Large intestine (tissue), 3 donors: ENCODE results near the gene KIAA1671. TPM values are rescaled to one million over a fixed set of nuclear protein-coding genes. Genes with fewer than 3 reads are reported as not detected.
A peak's percentile ranks its signal among the peaks of the same experiment; 100 is the strongest.

Experiments
- DNase-seq, 2 donors: peaks; one replicate each; pipeline versions ENCODE4 v3.0.0 to v3.0.0-alpha.2; 2013
- H3K27ac ChIP-seq: one replicate; pipeline ENCODE4 v1.5.1; 2013; ENCODE audit warnings: low read length
- H3K27me3 ChIP-seq: 2 replicates; pipeline ENCODE4 v1.6.1; 2013; ENCODE audit warnings: low read length; ENCODE audit not compliant: control insufficient read depth, insufficient read depth
- H3K36me3 ChIP-seq: 2 replicates; pipeline ENCODE4 v1.6.1; 2013; ENCODE audit warnings: low read length; ENCODE audit not compliant: control insufficient read depth, insufficient read depth
- H3K4me1 ChIP-seq: one replicate; pipeline ENCODE4 v1.6.1; 2013; ENCODE audit warnings: low read length; ENCODE audit not compliant: control insufficient read depth, insufficient read depth
- H3K4me3 ChIP-seq: one replicate; pipeline ENCODE4 v1.5.1; 2013; ENCODE audit warnings: low read length
- H3K9me3 ChIP-seq: one replicate; pipeline ENCODE4 v1.6.1; 2013; ENCODE audit warnings: mild to moderate bottlenecking, low read depth, low read length, moderate library complexity; ENCODE audit not compliant: control insufficient read depth
- WGBS: methylation state at CpG from one replicate; pipeline ENCODE4 v1.1.5; 2013; ENCODE audit warnings: low lambda C conversion rate; ENCODE audit not compliant: insufficient coverage; 5-methylcytosine and 5-hydroxymethylcytosine counted together
- polyA plus RNA-seq: library from polyadenylated mRNA; unstranded; fragments of 120-200 nt; gene quantifications from one replicate; pipeline ENCODE4 v1.2.1, GENCODE V29; 2013

Gene KIAA1671
- polyA plus RNA-seq, 1 donor: 25.0 TPM

DNA sequence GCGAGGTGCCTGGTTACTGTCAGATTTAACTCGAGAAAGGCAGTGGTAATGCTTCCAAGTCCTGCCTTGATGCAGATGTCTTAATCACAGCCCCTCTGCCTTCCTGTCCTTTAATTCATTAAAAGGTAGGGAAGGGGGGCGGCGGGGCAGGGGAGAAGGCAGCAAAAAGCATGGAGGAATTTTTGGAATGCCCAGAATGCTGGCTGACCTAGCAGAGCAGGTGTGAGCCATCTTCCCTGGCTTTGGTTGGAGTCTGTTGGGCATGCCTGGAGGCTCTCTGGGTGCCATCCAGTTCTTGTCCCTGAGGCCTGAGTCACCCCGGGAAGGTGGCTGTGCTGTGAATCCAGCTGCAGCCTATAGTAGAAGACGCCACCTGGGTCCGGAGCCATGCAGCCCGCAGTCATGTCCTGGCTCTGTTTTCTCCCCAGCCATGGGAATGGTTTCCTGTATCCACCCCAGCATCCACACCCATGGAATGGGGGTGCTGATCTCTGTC, 15.6 kb downstream of the KIAA1671 start:
- no peak overlapping the region for H3K4me3 ChIP-seq
- no peak for DNase-seq
- H3K4me1 ChIP-seq: peaks cover 33% of the 10 kb centered on the region
- no peaks in the 10 kb centered on the region for H3K9me3 ChIP-seq
- H3K27ac ChIP-seq: no peak overlapping the region
- no peaks in the 10 kb centered on the region for H3K27me3 ChIP-seq
- H3K36me3 ChIP-seq: peaks cover 3% of the 10 kb centered on the region
- no CpG with 5 or more reads among the region's 8 CpGs for WGBS

DNA sequence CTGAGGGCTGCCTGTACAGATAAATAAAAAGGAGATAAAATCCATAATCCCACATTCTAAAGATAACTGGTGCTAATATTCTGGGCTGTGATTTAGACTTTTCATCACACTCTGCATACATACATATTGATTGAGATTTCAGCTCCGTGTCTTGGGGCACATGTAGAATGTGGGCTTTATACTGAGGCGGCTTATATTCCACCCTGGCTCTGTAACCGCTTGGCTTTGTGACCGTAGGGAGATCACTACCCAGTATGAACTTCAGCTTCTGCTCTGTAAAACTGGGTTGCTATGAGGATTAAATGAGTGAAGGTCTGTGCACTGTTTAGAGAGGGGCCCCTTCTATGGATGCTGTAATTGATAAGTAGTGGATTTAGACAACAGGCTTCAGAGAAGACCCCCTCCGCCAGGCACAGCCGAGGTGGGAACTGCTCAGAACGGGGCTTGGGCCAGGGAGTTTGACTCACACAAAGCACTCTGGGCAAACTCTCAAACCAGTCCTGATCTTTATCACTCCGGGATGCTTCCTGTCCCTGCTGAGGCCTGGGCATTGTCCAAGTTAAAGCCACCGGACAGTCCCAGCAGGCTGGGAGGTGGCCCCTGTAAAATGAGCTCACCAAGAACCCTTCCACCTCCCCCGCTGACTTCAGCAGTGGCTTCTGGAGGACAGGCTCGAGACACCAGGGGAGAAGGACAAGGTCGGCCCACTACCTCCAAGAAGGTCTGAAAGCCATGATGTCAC, 17.2 kb downstream of the KIAA1671 start:
- no peaks in the 10 kb centered on the region for H3K9me3 ChIP-seq
- WGBS: no CpG with 5 or more reads among the region's 12 CpGs
- DNase-seq: no peak
- H3K27ac ChIP-seq: peak overlapping the region; percentile 12
- no peaks in the 10 kb centered on the region for H3K27me3 ChIP-seq
- no peak overlapping the region for H3K4me3 ChIP-seq
- H3K4me1 ChIP-seq: peaks cover 43% of the 10 kb centered on the region
- H3K36me3 ChIP-seq: peaks cover under 1% of the 10 kb centered on the region

DNA sequence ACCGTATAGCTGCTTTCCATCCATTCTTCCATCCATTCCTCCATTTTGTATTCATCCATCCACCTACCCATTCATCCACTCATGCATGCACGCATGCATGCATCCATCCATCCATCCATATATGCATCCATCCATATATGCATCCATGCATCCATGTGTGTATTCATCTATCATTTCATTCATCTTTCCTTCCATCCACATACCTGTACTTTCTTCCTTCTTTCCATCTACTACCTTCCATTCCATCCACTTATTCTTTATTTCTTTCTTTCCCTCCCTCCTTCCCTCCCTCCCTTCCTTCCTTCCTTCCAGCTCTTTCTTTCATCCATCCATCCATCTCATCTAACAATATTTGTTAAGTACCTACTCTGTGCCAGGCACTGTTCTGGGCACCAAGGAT, 19.9 kb downstream of the KIAA1671 start:
- no peak overlapping the region for H3K27ac ChIP-seq
- no peak overlapping the region for H3K4me3 ChIP-seq
- no peaks in the 10 kb centered on the region for H3K9me3 ChIP-seq
- no peaks in the 10 kb centered on the region for H3K27me3 ChIP-seq
- no peak for DNase-seq
- 100% methylated on average over 1 of the region's 2 CpGs for WGBS
- no peaks in the 10 kb centered on the region for H3K36me3 ChIP-seq
- H3K4me1 ChIP-seq: peaks cover 46% of the 10 kb centered on the region

- Histone ChIP-seq H3K4me3 (no peak overlapping the region), H3K27ac (peak overlapping the region; percentile 92), H3K4me1 (peaks cover 48% of the 10 kb centered on the region), H3K27me3 (no peaks in the 10 kb centered on the region), H3K9me3 (no peaks in the 10 kb centered on the region), H3K36me3 (no peaks in the 10 kb centered on the region)
- peak; percentile 94 to 98 for DNase-seq
- no CpG with 5 or more reads among the region's 6 CpGs for WGBS
Observed at GRCh38 chr22:24973872-24974271, 21.4 kb downstream of the KIAA1671 start.

DNA sequence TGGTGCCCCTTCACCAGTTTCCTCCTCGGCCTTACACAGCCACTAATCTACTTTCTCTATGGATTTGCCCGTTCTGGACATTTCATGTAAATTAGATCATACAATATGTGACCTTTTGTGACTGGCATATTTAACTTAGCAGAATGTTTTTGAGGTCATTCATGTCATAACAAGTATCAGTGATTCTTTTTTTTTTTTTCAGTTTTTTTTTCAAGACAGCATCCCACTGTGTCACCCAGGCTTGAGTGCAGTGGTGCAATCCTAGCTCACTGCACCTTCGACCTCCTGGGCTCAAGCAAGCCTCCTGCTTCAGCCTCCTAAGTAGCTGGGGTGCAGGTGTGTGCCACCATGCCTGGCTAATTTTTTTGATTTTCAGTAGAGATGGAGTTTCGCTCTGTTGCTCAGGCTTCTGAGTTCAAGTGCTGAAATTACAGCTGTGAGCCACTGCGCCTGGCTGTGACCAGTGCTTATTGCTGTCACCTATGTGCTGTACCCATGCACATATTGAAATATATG, 22.7 kb downstream of the KIAA1671 start:
- no peaks in the 10 kb centered on the region for H3K36me3 ChIP-seq
- no CpG with 5 or more reads among the region's 5 CpGs for WGBS
- H3K4me3 ChIP-seq: no peak overlapping the region
- no peaks in the 10 kb centered on the region for H3K9me3 ChIP-seq
- no peak for DNase-seq
- H3K4me1 ChIP-seq: peaks cover 46% of the 10 kb centered on the region
- peak overlapping the region; percentile 92 for H3K27ac ChIP-seq
- H3K27me3 ChIP-seq: no peaks in the 10 kb centered on the region

DNA sequence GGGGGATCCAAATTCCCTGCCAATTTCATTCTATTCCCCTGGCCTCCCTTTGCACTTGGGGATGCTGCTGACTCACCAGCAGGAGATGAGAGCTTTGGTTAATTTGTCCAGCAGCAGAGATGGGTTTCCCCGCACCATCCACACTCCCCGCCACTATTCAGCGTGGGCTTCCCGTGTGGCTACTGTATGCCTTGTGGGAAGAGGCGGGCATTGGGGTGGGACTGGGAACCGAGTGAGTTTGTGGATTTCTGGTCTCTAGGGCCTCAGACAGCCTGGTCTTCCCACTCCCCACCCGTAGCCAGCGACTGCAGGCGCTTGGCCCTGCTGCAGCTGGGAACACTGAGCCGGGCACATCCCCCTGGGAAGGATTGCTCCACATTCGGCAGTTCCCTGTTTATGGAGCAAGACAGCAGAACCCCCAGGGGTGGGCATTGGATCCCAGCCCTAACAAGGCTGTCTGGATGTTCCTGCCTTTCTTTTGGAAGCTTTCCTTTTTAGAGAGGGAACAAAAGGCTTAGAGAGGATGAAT, 23.4 kb downstream of the KIAA1671 start:
- Histone ChIP-seq H3K4me3 (no peak overlapping the region), H3K27ac (peak overlapping the region; percentile 92), H3K27me3 (no peaks in the 10 kb centered on the region), H3K9me3 (no peaks in the 10 kb centered on the region), H3K36me3 (no peaks in the 10 kb centered on the region), H3K4me1 (peaks cover 44% of the 10 kb centered on the region)
- DNase-seq: no peak
- no CpG with 5 or more reads among the region's 11 CpGs for WGBS

- H3K4me3 ChIP-seq: no peak overlapping the region
- H3K9me3 ChIP-seq: no peaks in the 10 kb centered on the region
- peaks cover under 1% of the 10 kb centered on the region for H3K36me3 ChIP-seq
- no peak for DNase-seq
- H3K4me1 ChIP-seq: peaks cover 44% of the 10 kb centered on the region
- WGBS: no CpG with 5 or more reads among the region's 18 CpGs
- H3K27ac ChIP-seq: peak overlapping the region; percentile 73
- no peaks in the 10 kb centered on the region for H3K27me3 ChIP-seq
Observed at GRCh38 chr22:24976442-24977218, 24.1 kb downstream of the KIAA1671 start.

DNA sequence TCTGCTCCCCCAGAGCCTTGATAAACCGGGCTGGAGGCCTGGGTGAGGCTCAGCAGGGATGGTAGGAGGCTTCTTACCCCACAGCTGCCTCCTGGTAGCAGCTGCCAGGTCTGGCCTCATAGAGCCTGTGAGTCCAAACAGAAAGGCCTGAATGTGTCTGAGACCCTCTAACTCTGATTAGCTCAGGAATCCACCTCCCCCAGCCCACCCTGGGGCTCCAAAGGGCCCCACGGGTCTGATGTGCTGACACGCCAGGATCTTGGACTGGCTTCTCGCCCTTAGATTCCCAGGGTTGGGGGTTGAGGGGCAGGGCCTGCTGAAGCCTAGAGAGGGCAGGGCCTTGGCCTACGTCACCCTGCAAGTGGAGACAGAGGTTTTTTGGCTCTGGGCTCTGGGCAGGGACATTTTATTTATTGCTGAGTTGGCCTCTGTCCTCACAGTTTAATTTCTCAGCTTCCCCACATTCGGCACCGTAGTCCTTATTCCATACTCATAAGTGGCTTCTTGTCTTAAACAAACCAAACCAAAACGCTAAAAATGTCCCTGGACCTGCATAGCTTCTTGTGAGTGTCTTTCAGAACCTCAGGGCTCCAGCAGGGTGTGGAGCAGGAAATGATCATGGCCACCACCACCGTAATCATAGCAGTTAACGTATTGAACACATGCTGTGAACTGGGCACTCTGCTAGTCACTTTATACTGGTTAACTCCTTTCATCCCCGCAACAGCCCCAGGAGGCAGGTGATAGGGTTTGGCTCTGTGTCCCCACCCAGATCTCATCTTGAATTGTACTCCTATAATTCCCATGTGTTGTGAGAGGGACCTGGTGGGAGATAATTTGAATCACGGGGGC, 25.1 kb downstream of the KIAA1671 start:
- DNase-seq: peak in 1 of 2 donors; percentile 70
- no CpG with 5 or more reads among the region's 12 CpGs for WGBS
- no peaks in the 10 kb centered on the region for H3K27me3 ChIP-seq
- peak overlapping the region; percentile 73 for H3K27ac ChIP-seq
- H3K36me3 ChIP-seq: peaks cover 5% of the 10 kb centered on the region
- H3K9me3 ChIP-seq: no peaks in the 10 kb centered on the region
- H3K4me3 ChIP-seq: no peak overlapping the region
- H3K4me1 ChIP-seq: peaks cover 44% of the 10 kb centered on the region

GRCh38 chr22:24978308-24978707, 25.8 kb downstream of the KIAA1671 start:
- Histone ChIP-seq H3K9me3 (no peaks in the 10 kb centered on the region), H3K4me3 (no peak overlapping the region), H3K27ac (peak overlapping the region; percentile 73), H3K36me3 (peaks cover 6% of the 10 kb centered on the region), H3K4me1 (peaks cover 39% of the 10 kb centered on the region), H3K27me3 (no peaks in the 10 kb centered on the region)
- DNase-seq: no peak
- no CpG with 5 or more reads among the region's 1 CpG for WGBS
